Ishikawa (cell line): ENCODE data around the gene LRFN2.

Source experiments
- CEBPB ChIP-seq: IDR thresholded peaks from 2 replicates; pipeline ENCODE4 v1.6.1; 2012
- CREB1 ChIP-seq: IDR thresholded peaks from 2 replicates; pipeline ENCODE4 v1.6.1; 2012; ENCODE audit warnings: low read depth
- EGR1 ChIP-seq: IDR thresholded peaks from 2 replicates; pipeline ENCODE4 v1.6.1; 2012
- EP300 ChIP-seq: IDR thresholded peaks from 2 replicates; pipeline ENCODE4 v1.6.1; 2012; ENCODE audit warnings: borderline replicate concordance
- FOXM1 ChIP-seq: IDR thresholded peaks from 2 replicates; pipeline ENCODE4 v1.6.1; 2012; ENCODE audit warnings: low read depth, borderline replicate concordance
- NFIC ChIP-seq: IDR thresholded peaks from 2 replicates; pipeline ENCODE4 v1.6.1; 2012
- RAD21 ChIP-seq: IDR thresholded peaks from 2 replicates; pipeline ENCODE4 v1.6.1; 2012; ENCODE audit warnings: low read depth
- TAF1 ChIP-seq: IDR thresholded peaks from 2 replicates; pipeline ENCODE4 v1.6.1; 2012; ENCODE audit warnings: low read depth, mild to moderate bottlenecking
- TCF12 ChIP-seq: IDR thresholded peaks from 2 replicates; pipeline ENCODE4 v1.6.1; 2012; ENCODE audit warnings: low read depth
- TEAD4 ChIP-seq: IDR thresholded peaks from 2 replicates; pipeline ENCODE4 v1.6.1; 2012
- YY1 ChIP-seq: IDR thresholded peaks from 2 replicates; pipeline ENCODE4 v1.6.1; 2012; ENCODE audit warnings: low read depth
- ZBTB7A ChIP-seq: IDR thresholded peaks from 2 replicates; pipeline ENCODE4 v1.6.1; 2012; ENCODE audit warnings: low read depth
- TF ChIP-seq, protein P1 (sequence below): IDR thresholded peaks from 2 replicates; pipeline ENCODE4 v1.6.1; 2012
- TF ChIP-seq, protein P2 (sequence below): IDR thresholded peaks from 2 replicates; pipeline ENCODE4 v1.6.1; 2012
- TF ChIP-seq, protein P3 (sequence below): IDR thresholded peaks from 2 replicates; pipeline ENCODE4 v1.6.1; 2012; ENCODE audit warnings: low read depth, mild to moderate bottlenecking

Gene LRFN2

DNA sequence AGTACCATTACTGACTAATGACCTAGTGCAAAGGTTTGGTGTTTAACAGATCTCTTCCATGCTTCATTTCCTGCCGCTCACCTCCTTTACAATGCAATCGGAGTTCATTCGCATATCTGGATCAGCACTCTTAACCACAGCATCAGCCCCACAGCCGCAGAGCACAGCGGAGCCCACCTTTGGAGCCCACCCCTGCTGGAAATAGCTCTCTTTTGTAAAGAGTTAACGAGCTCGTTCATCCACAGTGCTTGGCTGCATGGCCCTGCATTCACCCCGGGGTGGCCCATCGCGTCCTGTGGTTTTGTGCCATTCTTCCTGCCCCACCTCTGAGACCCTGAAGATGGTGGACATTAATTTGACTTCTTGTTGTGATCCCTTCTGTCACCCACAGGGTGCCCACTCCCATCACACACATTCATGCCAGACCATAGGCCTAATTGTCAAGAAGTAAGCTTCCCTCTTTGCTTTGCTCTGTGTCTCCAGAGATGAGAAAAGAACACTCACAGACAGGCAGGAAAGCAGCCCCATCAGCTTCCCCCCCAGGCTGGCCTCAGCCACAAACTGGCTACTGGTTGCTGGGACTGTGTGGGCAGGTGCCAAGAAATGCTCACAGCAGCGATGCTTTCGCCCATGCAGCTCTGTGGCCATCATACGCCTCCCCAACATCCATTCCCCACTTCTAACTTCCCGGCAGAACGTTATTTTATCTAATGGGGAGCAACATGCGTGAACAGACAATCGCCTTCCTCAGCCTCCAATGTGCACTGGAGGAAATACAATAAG is 167.0 kb downstream of the LRFN2 start:
- TF ChIP-seq CREB1 = no peak
- no peak for TF ChIP-seq EP300
- no peak for TF ChIP-seq ZBTB7A
- no peak for TF ChIP-seq TCF12
- no peak for TF ChIP-seq YY1
- TF ChIP-seq, protein P1, sequence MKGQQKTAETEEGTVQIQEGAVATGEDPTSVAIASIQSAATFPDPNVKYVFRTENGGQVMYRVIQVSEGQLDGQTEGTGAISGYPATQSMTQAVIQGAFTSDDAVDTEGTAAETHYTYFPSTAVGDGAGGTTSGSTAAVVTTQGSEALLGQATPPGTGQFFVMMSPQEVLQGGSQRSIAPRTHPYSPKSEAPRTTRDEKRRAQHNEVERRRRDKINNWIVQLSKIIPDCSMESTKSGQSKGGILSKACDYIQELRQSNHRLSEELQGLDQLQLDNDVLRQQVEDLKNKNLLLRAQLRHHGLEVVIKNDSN = no peak
- TF ChIP-seq FOXM1 = no peak
- no peak for TF ChIP-seq NFIC
- no peak for TF ChIP-seq RAD21
- TF ChIP-seq TEAD4 = no peak
- TF ChIP-seq CEBPB = no peak
- TF ChIP-seq, protein P2, sequence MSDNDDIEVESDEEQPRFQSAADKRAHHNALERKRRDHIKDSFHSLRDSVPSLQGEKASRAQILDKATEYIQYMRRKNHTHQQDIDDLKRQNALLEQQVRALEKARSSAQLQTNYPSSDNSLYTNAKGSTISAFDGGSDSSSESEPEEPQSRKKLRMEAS = no peak
- TF ChIP-seq, protein P3, sequence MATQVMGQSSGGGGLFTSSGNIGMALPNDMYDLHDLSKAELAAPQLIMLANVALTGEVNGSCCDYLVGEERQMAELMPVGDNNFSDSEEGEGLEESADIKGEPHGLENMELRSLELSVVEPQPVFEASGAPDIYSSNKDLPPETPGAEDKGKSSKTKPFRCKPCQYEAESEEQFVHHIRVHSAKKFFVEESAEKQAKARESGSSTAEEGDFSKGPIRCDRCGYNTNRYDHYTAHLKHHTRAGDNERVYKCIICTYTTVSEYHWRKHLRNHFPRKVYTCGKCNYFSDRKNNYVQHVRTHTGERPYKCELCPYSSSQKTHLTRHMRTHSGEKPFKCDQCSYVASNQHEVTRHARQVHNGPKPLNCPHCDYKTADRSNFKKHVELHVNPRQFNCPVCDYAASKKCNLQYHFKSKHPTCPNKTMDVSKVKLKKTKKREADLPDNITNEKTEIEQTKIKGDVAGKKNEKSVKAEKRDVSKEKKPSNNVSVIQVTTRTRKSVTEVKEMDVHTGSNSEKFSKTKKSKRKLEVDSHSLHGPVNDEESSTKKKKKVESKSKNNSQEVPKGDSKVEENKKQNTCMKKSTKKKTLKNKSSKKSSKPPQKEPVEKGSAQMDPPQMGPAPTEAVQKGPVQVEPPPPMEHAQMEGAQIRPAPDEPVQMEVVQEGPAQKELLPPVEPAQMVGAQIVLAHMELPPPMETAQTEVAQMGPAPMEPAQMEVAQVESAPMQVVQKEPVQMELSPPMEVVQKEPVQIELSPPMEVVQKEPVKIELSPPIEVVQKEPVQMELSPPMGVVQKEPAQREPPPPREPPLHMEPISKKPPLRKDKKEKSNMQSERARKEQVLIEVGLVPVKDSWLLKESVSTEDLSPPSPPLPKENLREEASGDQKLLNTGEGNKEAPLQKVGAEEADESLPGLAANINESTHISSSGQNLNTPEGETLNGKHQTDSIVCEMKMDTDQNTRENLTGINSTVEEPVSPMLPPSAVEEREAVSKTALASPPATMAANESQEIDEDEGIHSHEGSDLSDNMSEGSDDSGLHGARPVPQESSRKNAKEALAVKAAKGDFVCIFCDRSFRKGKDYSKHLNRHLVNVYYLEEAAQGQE = no peak
- no peak for TF ChIP-seq TAF1

DNA sequence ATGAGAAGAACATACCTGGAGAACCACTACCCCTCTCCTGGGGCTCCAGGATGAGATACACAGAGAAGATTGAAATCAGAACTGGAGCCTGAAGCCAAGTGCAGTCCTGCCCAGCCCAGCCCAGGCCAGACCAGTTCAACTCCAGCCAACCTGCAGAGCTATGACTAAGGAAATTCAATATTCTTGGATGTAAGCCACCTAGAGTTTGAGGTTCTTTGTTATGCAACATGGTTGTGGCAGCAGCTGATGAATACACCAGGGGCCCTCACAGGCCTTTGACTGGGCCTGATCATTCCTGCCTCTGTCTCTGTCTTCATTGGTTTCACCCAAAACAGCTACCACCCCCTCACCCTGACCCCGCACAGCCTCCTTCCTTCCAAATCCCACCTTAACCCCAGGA is 167.8 kb downstream of the LRFN2 start:
- no peak for TF ChIP-seq TCF12
- no peak for TF ChIP-seq CEBPB
- TF ChIP-seq YY1 = no peak
- TF ChIP-seq EP300 = no peak
- TF ChIP-seq, protein P2 = no peak
- no peak for TF ChIP-seq RAD21
- TF ChIP-seq TEAD4 = no peak
- no peak for TF ChIP-seq CREB1
- TF ChIP-seq ZBTB7A = no peak
- no peak for TF ChIP-seq NFIC
- TF ChIP-seq EGR1 = no peak
- TF ChIP-seq TAF1 = no peak
- no peak for TF ChIP-seq FOXM1
- TF ChIP-seq, protein P3 = no peak
- TF ChIP-seq, protein P1 = no peak

DNA sequence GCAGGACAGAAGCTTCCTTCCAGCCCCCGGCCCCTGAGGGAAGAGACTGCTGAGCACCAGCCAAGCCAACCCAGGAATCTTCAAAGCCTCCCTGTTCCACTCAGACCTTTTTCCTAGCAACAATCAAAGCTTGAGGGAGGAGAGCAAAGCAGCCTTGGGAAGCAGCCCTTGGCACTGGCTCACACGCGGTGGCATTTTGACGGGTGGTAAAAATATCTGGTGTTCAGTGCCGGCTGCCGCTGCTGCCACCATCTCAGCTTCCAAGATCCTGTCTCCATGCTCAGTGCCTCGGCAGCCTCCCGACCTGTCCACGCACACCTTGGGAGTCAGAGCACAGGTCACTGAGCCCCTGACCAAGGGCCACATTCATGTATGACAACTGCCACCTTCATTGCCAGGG is 170.1 kb downstream of the LRFN2 start:
- TF ChIP-seq, protein P1 = no peak
- TF ChIP-seq, protein P2 = no peak
- TF ChIP-seq RAD21 (no peak), CREB1 (no peak), EGR1 (no peak), TCF12 (no peak), YY1 (no peak), TAF1 (no peak), NFIC (no peak), TEAD4 (no peak)

DNA sequence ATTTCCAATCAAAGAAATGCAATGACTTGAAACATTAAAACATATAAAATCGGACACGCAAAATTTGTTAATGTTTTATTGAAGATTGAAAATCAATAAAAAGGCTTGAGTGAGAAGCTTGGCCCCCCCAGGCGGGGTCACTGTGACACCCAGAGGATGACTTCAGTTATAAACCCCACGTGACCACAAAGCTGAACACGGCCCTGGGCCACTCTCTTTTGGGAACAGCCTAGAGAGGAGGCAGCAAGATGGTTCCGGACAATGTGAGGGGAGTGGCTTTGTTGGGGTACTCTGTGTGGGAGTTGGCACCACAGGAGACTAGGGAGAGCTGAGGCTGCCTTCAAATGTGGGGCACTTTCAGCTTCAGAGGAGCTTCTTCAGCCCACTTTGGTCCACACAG is 172.5 kb downstream of the LRFN2 start:
- TF ChIP-seq YY1 (no peak), CREB1 (no peak), CEBPB (no peak), EGR1 (no peak), EP300 (no peak)
- TF ChIP-seq, protein P2 = no peak

DNA sequence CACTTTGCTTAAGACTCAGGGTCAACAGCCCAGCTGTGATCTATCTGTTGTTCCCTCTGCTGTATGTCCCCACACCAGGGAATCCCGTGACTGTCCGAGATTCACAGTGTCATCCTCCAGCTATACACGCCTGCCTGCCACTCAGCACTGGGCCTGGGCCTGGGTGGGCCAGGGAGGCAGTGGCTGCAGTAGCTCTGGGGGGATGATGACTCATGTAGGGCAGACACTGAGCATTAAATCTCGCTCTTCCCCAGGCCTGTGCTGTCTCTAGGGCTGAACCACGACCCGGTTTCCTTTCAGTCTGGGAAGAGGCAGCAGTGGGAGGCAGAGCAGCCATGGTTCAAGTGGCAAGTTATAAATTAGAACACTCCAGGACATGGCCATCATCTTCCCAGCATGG is 173.9 kb downstream of the LRFN2 start:
- no peak for TF ChIP-seq RAD21
- no peak for TF ChIP-seq TAF1
- no peak for TF ChIP-seq NFIC
- TF ChIP-seq TCF12 = no peak
- TF ChIP-seq, protein P2 = no peak
- TF ChIP-seq EP300 = no peak
